ENCODE measurements around the gene PIK3C2G. TPM values are rescaled to one million over a fixed set of nuclear protein-coding genes. Genes with fewer than 3 reads are reported as not detected.
"Not testable (repeated sequence)": the region's sequence is repeated elsewhere in the genome, so short reads cannot be mapped to it uniquely, and the experiment has no call there.

The PIK3C2G gene
- total RNA-seq, 1 donor from 2014 or later, result not detected

DNA sequence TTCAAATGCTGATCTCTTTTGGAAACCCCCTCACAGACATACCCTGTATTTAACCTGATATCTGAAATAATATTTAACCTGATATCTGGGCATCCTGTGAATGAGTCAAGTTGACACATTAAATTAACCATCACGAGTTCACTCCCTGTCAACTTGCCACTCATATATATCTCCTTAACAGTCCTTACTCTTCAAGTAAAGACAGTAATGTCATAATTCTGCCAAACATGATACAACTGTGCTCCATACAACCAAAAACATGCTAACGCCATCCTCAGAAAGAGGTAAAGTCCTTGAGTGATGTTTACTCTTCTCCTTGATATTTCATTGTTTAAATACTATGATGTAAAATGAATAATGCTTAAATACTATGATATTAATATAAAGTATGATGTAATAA lies 371.5 kb downstream of the PIK3C2G start:
- intact Hi-C loops (cut with micrococcal nuclease), result no loop called here

DNA sequence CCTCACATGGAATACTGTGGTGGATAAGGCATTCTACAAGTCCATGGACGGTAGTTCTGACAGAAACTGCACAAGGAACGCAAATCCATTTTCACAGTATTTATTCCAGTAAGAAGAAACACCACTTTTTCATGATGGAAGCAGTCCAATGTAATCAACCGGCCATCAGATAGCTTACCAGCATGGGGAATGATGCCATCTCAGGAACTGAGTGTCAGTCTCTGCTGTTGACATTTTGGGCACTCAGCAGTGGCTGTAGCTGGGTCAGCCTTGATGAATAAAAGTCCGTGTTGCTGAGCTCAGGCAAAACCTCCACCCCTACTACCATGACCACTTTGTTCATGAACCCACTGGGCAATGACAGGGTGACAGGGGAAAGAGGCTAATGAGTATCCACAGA lies 373.1 kb downstream of the PIK3C2G start:
- intact Hi-C loops (cut with micrococcal nuclease), result no loop called here

DNA sequence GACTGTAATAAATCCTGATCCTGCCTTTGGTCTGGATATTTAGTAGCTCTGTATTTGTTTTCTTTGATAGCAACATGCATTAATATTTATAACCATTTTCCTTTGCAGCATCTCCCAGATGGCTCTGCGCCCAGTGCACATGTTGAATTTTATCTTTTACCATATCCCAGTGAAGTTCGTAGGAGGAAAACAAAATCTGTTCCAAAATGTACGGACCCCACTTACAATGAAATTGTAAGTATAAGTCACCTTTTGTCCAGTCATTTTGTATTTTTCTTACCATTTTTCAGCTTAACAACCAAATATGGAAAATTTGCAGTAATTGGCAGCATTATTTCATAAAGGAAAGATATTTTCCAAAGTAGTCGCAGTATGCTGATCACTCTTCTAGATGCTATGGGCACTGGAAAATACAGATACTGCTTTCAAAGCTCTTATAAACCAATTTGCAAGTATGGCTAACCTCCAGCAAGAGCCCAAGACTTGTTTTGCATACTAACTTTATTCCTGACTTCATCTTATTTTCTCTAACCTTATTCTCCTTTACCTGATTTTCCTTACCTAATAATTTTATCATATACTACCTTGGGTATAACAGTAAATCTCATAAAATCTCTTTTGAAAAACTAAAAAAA lies 379.1 kb downstream of the PIK3C2G start:
- intact Hi-C loops (cut with micrococcal nuclease), result no loop called here

DNA sequence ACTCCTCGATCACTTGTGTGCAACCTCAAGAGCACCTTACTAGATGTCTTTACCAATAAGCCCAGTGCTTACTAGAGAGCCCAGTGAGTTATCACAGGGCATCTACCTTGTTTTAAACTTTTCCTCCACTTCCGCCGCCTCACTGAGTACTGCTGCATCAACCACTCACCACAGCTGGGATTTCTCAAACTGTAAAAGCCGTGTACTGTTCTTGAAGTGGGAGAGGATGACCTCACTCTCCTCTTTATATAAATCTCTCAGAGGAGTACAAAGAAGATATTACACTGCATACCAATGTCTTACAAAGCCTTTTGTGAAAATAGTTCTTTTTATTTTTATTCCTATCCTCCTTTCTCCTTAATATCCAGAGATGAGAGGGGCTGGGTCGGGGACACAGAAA lies 382.4 kb downstream of the PIK3C2G start:
- intact Hi-C loops (cut with micrococcal nuclease), result no loop called here

DNA sequence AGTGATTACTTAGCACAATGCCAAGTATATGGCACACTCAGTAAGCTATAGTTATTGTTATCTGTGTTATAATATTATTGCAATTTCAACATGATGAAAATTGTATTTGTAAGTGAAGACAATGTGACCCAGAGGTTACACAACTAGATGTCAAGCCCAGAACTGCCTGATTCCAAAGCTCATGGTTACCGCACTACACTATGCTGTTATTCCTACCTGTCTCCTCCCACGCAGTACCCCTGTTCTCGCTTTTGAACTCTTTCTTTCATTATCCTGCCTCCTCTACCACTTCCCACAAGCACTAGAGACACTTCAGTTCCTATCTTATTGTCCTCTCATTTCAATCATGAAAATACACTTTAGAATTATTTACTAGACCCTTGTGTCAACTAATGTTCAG lies 383.2 kb downstream of the PIK3C2G start:
- intact Hi-C loops (cut with micrococcal nuclease), result no loop called here

DNA sequence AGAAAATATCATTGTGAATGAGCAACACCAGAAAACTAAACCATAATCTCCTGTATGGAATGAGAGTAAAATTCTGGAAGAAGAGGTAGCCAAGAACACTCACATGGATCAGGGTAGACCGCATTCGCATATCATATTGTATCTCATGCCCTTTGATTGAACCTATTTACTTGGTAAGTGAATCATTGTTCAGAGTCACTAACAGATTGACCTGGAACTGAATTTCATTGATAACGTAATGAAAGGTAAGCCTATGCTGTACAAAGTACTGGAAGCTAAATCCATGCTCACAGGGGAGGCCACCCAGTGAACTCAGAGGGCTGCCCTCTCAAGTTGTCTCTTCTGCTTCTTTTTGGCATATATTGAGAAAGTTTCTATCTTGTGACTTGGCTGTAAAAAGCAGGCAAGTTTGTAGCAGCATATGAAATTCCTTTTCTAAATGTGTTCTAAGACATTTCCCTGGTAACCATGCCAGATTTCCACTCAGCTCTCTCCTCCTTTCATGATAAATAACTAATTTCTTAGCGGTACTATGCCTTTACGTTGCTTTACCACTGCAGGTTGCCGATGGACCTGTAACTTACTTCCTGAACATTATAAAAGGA lies 385.1 kb downstream of the PIK3C2G start:
- intact Hi-C loops (cut with micrococcal nuclease), result no loop called here

DNA sequence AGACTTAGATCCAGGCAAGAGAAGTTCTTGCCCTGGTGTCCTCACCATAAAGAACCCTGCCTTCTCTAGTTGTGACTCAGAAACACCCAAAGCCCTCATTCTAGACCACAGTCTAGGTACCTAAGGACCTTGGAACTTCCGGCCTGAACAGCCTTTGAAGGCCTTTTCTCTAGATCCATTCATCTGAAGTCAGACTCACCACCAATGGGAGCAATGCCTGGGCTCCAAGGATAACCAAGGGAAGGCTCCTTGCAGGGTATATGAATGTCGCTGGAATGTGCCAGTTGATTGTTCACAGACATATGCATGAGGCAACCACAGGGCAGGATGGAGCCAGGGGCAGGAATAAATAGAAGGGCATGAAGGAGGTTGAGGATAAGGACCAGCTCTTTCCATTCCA lies 390.2 kb downstream of the PIK3C2G start:
- intact Hi-C loops (cut with micrococcal nuclease), result no loop called here

DNA sequence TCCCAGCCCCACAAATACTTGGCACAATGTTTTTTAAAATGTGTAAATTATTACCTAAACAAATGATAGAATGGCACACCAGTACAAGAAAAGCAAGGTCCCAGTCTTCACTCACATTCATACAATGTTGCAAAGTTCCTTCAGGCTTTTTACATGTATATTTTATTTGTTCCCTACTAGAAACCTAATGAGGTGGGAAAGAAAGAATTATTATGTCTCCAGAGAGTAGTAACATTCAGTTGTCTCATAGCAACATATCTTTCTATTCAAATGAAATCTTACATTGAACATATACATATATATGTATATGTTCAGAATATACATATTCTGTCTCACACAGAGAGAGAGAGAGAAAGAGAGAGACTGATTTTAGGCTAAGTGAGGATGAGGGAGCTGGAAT lies 391.3 kb downstream of the PIK3C2G start:
- intact Hi-C loops (cut with micrococcal nuclease), result no loop called here

DNA sequence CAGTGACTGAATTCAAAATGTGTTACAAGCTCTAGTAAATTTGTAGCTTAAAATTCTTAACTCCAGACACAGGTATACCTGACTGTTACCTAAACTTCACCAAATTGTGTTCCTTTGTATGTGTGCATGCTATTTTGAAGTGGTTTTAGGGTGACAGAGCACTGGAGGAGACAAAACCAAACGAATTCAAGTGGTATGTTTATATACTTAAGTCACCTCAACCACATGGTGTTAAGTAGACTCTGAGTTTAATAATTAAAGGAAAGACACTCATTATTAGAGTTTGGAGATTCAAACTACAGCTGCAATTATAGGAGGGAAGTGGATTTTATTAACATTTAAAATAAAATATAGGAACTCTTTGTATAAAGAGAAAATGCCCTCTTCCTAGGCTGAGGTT lies 392.1 kb downstream of the PIK3C2G start:
- intact Hi-C loops (cut with micrococcal nuclease), result no loop called here

DNA sequence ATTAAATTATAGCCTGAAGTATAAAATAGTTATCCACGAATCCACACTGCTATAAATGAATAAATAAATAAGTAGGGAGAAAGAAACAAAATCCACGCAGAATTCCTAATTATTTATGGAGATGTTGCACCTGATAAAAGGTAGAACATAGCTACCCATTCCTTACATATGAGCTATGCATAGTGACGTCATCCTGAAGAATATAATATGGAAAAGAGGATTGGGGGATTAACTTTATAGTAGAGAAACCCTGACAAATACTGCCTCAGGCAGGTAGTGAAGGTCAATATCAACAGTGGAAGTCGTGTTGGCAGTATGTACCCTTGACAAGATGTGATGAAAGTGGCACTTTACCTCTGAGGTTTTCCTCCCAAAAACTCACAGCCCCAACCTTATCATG lies 394.0 kb downstream of the PIK3C2G start:
- intact Hi-C loops (cut with micrococcal nuclease), result no loop called here

DNA sequence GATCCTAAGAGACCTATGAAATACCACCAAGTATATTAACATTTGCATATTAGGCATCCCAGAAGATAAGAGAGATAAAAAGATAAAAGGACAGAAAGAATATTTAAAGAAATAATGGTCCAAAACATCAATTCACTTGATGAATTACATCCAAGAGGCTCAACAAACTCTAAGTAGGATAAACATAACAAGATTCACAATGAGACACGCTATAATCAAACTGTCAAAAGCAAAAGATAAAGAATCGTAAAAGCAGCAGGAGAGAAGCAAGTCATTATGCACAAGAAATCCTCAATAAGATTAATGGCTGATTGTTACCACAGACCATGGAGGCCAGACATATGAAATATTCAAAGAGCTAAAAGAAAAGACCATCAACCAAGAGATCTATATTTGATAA lies 396.9 kb downstream of the PIK3C2G start:
- intact Hi-C loops (cut with micrococcal nuclease), result no loop called here

DNA sequence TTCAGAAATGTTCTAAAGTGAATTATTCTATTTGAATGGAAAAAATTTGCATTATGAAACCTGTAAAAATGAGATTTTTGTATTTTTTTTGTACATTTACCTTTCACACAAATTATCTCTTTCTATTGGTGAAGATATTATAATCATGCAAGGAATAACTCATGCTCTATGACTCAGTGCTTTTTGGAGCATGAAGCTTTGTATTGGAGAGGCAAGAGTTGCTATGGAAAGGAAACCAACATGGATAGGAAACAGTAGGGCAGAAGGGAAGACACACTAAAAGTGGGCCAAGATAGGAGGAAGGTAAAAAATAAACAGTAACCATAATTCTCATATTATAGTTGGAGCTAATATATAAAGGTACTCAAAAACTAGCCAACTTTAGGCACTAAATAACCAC lies 397.5 kb downstream of the PIK3C2G start:
- intact Hi-C loops (cut with micrococcal nuclease), result no loop called here

DNA sequence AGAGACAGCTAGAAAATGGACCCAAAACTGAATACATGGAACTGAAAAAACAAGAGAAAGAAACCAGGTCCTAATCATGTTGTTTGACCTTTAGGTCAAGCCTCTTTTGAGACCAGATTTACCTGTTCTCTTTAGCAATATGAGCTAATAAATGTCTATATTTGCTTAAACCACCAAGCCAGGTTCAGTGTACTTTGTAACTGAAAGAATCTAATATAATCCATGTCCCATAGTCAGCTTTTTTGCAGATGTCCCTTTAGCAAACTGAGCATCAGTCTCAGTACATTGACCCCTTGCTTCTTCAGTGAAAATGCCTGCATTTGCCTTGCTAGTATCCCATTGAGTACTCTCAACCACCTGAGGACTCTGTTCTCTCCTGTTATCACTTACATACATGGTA lies 414.8 kb downstream of the PIK3C2G start:
- intact Hi-C loops (cut with micrococcal nuclease), result no loop called here

DNA sequence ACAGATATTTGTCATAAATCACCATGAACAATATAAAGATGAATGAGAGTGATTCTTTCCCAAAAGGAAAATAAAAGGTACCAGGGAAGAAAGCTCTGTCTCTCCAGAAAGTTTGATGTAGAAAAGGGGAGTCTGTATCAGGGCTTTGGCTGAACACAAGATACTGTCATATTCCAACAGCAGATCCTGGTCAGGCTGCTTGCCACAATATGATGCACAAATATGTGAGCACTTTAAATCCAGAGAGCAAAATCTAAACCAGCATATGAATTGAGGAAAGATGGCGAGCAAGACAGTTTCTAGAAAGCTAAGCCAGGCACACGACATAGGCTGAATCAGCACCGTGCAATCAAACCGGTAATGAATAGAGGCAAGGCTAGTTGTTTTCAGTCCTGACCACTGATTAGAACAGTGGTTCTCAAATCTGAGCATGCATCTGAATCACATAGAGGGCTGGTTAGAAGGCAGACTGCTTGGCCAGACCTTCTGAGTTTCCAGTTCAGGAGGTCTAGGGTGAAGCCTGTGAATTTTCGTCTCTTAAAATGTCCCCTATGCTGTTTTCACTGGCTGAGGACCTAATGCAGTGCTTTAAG lies 415.8 kb downstream of the PIK3C2G start:
- intact Hi-C loops (cut with micrococcal nuclease), result no loop called here

DNA sequence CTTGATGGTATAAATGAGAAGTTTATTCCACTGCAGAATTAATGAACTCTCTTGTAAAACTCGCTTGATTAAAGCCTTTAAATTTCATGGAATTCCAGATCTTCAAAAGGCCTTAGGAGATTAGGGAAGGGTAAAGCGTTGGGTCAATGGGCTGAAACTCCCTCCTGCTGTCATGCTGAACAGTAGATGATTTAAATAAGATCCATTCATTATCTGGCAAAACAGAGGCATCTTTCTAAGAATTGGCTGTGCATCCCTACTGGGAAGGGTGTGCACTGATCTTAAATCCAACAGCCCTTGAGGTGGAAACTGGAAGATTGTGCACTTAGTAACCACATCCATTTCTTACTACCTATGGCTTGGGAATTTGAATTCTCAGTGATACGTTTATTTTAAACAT lies 420.5 kb downstream of the PIK3C2G start:
- intact Hi-C loops (cut with micrococcal nuclease), result no loop called here

DNA sequence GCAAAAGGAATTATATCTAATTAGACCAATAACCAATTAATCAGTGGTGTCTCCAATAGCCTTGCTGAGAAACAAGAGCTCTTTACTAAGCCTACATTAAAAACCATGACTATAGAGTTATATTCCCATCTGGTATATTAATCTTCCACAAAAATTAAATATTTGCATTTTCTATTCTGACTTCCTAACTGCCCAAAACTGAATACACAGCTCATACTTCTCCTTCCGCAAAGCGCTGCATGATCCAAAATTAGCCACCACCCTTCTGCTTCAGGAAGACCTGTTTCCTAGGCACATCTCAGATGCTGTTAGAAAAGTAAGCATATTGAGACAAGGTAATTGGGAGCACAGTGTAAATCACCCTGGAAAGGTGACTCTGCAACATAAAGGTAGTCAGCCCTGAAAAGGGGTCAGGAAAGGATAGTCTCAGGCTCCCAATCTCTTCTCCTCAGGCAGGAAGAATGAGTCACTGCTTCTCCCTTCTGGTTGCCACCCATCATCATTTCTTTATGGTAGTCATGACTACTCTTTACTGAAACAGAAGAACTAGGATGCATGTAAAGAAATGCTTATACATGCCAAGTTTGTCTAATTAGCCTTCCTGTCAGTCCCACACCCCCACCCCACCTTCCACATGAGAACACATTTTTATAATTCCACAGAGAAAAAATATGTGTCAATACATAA lies 422.2 kb downstream of the PIK3C2G start:
- intact Hi-C loops (cut with micrococcal nuclease), result no loop called here

DNA sequence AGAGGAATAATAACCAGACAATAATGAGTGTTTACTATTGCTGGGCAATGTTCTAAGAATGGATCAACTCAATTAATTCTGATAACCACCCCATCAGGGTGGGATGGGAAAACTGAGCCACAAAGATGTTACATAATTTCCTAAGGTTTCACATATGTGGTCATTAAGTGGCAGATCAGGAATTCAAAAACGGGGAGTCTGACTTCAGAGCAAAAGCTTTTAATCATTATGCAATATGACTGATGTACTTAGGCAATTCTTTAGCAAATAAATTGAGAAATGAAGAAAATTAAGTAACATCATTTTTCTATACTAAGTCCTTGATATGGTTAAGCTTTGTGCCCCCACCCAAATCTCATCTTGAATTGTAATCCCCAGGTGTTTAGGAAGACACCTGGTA lies 423.1 kb downstream of the PIK3C2G start:
- intact Hi-C loops (cut with micrococcal nuclease), result no loop called here

DNA sequence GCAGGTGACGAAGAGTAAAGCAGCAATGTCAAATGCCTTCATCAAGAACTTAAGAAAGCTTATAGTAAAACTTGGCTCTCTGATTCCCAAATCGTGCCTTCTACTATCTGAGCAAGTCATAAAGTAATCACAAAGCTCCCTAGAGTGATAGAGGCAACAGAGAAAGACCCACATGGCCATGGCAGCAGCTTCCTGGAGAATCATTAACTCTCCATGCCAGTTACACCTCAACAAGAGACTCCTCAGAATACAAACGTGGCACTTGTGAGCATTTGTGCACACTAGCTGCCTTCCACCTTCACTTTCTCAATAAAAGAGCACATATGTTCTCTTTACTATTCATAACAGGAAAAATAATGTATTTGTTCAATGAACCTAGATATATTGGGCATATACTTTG lies 428.5 kb downstream of the PIK3C2G start:
- intact Hi-C loops (cut with micrococcal nuclease), result no loop called here

DNA sequence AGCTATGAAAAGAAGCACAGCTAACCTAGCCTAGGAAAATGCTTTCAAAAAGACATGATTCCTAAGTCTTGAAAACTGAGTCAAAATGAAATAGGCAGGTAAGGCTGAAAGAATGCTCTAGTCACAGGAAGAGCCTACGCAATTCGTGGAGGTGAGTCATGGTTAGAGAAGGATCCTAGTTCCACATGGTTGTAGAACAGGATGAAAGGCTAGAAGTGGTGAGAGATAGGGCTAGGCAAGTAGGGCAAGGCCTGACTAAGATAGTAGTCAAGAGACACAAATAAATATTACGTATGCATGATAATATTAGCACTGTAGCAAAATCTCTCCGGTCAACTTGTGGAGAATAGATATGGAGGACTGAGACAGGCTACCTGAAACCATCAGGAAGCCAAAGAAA lies 429.3 kb downstream of the PIK3C2G start:
- intact Hi-C loops (cut with micrococcal nuclease), result no loop called here

DNA sequence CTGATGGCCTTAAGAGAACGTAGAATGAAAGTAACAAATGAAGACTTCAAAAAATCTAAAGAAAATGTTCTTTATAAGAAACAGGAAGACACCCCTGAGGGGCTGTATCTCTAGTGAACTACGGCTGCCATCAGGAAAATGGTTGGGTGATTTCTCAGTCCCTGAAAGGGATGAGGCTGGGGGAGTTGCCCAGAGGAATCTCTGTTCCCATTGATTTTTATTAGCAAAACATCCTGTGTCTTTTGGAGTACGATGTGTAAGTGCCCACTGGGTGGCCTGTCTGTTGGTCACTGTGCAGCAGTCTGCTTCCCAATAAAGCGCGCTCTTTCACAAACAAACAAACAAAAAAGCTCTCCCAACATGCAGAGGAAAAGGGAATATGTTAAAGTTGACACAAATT lies 432.7 kb downstream of the PIK3C2G start:
- intact Hi-C loops (cut with micrococcal nuclease), result not testable (repeated sequence)

DNA sequence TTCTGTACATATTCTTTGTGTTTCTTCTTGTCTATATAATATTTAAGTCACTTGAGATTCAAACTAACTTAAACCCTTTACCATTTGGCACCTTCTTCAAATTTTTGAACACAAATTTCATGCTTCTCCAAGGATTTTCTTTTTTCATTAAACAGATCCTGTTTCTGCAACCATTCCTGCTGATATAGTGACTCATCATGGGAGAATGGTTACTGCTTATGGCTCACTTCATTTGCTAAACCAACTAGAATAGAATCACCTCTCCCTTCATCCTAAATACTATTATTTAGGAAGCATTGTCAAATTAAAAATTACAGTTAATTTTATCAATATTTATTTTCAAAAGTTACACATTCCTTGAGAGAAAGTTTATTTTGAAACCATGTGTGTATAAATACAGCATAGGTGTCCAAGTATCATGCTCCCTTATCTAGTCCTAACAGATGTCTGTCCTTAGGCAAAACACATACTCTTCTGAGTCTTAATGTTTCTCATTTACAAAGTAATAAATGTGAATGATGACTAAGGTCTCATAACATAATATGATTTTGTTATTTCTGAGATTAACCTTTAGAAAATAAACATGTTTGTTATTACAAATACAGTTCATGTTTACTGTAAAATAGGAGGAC lies 435.8 kb downstream of the PIK3C2G start:
- intact Hi-C loops (cut with micrococcal nuclease), result no loop called here

All from T-helper 1 cell treated with Interleukin-12 subunit alpha and Interleukin-12 subunit beta and Interleukin-4 antibody, amounts not matched to agents 30 ng/mL and 1 ng/mL, for 36 hours (primary cell).